Erythroblast (primary cell): ENCODE data around the gene LMO3.

Experiments
- GATA1 ChIP-seq: IDR thresholded peaks from 2 replicates; pipeline ENCODE4 v1.6.1; 2011; ENCODE audit warnings: low read depth, mild to moderate bottlenecking, control low read depth, low read length, moderate library complexity
- POLR2A ChIP-seq: IDR thresholded peaks from 2 replicates; pipeline ENCODE4 v1.6.1; 2011; ENCODE audit warnings: mild to moderate bottlenecking, low read length

DNA sequence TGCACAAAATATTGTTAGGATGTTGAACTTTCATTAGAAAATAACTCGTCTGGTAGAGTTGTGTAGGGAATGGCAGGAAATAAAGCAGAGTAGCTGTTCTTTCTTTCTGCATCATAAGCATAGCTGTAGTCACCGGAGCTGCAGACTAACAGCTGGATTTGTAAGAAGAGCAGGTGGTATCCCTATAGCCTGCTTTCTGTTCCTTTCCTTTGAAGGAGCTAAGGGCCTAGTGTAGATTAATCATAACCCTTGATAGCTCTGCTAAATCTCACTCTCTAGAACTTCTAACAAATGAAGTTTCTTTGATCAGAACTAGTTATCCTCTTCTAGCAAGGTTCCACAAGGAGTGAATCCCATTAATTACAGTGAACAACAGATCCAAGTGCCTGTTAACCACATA lies 3.5 kb downstream of the LMO3 start:
- no peak for TF ChIP-seq POLR2A
- TF ChIP-seq GATA1: no peak
